NK-92 (cell line): ENCODE measurements around the gene LSP1.

Source experiments
- DNase-seq: peaks from one replicate; lab custom pipeline; 2025; ENCODE audit not compliant: unreplicated experiment; lab: John Stamatoyannopoulos, UW

LSP1 gene

GRCh38 chr11:1888811-1889210 lies 35.9 kb downstream of the LSP1 start:
- DNase-seq, result no peak

GRCh38 chr11:1889224-1889930 lies 36.5 kb downstream of the LSP1 start:
- DNase-seq, result no peak

DNA sequence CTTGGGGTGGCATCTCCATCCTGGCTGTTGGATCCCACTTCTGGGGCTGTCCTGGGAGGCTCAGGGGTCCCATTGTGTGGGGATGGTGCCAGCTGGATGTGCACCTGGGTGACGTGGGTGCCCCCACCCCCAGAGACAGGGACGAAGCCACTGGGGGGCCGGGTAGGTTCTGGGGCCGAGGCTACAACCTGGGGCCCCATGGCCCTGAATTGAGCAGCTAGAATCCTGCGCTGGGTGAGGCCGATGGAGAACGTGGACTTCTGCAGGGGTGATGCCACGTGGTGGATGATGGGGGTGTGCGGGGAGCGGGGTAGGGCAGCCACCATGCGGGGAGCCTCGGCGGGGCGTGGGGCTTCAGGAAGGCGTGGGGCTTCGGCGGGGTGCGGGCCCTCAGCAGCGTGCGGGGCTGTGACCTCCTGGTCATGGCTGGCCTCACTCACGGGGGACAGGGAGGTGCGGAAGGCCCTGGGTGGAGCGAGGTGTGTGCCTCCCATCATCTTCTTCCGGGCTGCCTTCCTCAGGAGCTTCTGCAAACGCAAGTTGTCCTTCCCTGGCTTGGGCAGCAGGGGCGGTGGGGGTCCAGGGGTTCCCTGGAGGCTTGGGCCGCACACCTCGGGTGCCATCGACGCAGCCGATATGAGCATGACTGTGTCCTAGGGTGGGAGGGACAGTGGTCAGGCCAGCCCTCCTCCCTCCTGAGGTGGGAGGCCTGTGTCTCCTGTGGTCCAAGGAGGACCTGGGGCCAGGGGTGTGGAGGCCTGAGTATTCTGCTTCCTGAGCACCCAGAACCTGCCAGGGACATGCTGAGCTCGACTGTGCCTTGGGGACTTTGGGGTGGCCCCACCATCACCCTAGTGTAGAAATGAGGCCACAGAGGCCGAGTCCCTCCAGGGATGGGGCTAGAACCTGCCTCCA lies 37.3 kb downstream of the LSP1 start:
- no peak for DNase-seq

DNA sequence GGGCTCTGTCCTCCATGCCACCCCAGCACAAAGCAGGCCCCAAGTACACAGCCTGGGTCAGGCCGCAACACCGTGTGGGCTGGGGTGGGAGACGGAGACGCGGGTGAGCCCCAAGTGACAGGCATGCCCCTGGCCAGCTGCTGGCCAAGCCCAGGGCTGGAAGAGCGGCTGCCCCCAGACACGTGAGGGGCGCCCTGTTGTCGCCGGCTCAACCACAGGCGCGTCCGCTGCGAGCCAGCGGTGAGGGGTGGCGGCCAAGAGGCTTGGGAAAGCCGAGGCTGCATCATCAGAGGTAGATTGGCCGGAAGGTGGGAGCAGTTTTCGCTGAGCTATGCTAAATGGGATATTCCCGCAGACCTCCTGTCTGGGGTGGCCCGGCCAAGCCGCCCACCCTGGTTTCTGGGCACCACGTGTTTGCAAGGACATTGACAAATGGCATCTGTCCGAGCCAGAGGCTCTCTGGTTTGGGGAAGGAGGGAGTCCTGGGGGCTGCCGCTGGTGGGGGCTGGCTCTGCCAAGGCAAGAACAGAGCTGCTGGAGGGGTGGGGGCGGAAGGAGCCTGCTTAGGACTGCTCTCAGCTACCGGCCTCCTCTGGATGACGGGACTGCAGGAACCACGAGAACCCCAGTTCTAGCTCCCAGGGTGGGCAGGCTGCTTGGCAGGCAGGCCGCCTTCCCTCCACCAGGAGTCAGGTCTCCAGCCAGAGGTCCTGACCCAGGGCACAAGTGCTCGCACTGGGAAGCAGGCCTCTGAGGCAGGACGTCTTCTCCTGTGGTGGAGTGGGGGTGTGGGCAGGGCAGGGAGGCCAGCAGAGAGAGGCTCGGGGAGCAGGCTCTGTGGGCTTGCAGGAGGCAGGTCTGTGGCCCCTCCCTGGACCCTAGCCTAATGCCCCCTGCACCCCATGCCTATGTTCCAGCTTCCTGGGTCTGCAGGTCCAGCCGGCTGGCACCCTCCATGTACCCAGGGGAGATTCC lies 38.3 kb downstream of the LSP1 start:
- DNase-seq, result no peak

DNA sequence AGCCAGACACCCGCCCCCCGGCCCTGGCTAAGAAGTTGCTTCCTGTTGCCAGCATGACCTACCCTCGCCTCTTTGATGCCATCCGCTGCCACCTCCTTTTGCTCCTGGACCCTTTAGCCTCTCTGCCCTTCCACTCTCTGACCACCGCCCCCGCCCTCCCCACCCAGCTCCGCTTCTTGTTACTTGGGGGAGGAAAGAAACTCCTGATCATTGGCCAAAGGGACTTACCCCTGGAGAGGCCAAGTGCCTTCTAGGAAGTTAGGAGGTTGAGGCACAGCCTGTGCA lies 38.9 kb downstream of the LSP1 start, which contains the start of gene PRR33:
Gene PRR33, minus strand, starts transcription at position 65 of the 285 bp plus-strand sequence. CDS start 1,311 bp downstream, outside the sequence.
- DNase-seq, result no peak

DNA sequence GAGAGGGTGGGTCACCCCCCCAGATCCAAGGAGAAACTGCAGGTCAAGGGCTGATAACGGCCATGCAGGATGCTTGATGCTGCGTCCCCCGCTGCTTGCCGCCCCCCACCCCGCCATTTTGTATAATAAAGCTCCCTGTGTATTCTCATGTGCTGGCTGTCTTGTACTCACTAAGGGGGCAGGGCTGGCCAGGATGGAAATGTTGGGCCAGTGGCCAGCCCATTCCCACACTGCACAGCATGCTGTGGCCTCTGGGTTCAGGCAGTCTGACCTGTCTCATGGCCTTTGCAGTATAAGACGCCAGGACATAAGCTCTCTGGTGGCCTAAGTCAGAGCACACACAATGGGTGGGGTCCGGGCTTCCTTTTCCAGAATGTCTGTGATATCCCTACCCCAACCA lies 39.2 kb downstream of the LSP1 start:
- DNase-seq, result no peak

DNA sequence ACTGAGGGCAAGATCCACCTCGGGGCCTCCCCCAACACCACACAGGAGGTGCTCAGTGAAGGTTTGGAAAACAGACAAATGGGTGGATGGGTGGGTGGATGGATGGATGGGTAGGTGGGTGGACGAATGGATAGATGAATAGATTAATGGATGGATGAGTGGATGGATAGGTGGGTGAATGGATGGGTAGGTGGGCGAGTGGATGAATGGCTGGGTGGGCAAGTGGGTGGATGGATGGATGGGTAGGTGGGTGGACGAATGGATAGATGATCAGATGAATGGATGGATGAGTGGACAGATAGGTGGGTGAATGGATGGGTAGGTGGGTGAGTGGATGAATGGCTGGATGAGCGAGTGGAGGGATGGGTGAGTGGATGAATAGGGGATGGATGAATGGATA lies 39.7 kb downstream of the LSP1 start:
- DNase-seq, result no peak

- DNase-seq, result no peak
These were observed 40.9 kb downstream of the LSP1 start for GRCh38 chr11:1893581-1894359.

GRCh38 chr11:1894759-1895158 lies 41.9 kb downstream of the LSP1 start:
- DNase-seq, result no peak

GRCh38 chr11:1896468-1896867 lies 43.6 kb downstream of the LSP1 start:
- no peak for DNase-seq

DNA sequence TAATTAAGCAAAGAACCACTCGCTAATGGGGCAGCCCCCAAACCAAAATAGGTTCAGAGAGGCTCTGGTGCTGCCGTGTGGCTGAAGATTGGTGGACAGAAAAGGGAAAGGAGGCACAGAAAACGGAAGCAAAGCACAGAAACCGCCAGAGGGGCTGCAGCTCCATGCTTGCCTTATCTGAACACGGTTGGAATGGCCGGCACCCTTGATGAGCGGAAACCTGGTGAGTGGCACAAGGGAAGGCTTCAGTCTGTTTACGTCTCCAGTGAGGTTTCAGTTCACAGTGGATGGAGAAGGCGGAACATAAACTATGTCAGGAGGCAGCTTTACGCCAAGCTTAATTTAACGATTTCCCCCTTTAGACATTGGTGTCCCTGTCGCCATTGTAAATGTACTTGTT lies 44.0 kb downstream of the LSP1 start:
- no peak for DNase-seq

DNA sequence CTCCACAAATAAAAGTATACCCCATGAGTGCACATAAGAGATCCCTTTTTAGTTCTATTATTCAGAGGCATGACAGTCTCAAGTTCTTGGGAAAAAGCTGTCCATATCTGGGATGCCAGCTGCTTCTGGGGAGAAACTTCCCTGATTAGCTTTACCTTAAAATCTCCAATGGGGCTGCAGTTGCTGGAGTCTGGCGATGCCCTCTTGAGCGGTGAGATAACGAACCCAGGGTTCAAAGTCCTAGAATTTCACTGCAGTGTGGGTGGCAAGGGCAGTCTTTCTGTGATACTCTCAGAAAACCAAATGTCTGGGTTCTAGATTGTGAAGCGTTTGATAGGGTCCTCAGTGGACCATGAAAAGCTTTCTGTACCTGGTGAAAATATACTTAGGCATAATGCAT lies 46.2 kb downstream of the LSP1 start:
- no peak for DNase-seq

DNA sequence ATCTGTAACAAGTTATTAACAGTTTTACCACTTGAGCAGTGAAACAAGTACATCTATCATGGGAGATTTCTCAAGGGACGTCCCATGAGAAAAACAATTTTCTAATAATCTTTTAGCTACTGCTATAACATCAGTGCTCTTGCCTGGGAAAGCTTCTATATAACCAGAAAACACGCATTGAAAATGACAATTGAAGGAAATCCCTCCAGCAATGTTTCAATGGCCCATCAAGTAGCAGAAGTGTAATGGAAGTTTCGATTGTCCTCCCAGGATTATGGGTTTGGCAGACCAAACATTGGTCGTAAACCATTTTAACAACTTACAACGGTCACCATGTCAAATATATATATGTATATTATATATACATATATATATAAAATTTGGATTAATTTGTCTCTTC lies 46.8 kb downstream of the LSP1 start:
- DNase-seq, result no peak

GRCh38 chr11:1906181-1906580 lies 53.3 kb downstream of the LSP1 start:
- DNase-seq, result no peak

- DNase-seq, result no peak
These were observed 53.9 kb downstream of the LSP1 start for GRCh38 chr11:1906611-1907423.

GRCh38 chr11:1908618-1909017 lies 55.7 kb downstream of the LSP1 start:
- no peak for DNase-seq

DNA sequence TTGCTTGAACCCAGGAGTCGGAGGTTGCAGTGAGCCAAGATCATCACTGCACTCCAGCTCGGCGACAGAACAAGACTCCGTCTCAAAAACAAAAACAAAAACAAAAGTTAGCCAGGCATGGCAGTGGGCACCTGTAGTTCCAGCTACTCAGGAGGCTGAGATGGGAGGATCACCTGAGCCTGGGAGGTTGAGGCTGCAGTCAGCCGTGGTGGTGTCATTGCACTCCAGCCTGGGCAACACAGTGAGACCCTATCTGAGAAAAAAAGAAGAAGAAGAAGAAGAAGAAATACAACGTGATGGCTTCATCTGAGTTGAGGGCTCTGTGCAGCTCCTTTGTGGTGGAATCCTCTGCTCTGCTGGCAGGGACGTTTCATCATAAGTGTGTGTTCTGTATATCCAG lies 56.6 kb downstream of the LSP1 start:
- DNase-seq, result no peak

GRCh38 chr11:1912289-1912878 lies 59.5 kb downstream of the LSP1 start:
- no peak for DNase-seq
